WTC11 (cell line): ENCODE data around the gene FAM78B. TPM values are rescaled to one million over a fixed set of nuclear protein-coding genes. Genes with fewer than 3 reads are reported as not detected.
A peak's percentile ranks its signal among the peaks of the same experiment; 100 is the strongest.

Experiments used
- ATAC-seq: fragments of 200-7000 bp; cut with Tn5 transposase; 2 replicates; pipeline ENCODE4 v1.10.0; 2021; ENCODE audit warnings: mild to moderate bottlenecking, moderate library complexity
- CTCF ChIA-PET: fragments of 300-600 bp; sonication (Branson Sonifier 250); formaldehyde crosslinking; loops from one replicate; lab custom pipeline; 2021; ENCODE audit warnings: antibody characterized with exemption; lab: Charles Lee
- POLR2A ChIA-PET: fragments of 350-600 bp; sonication (Branson Sonifier 250); formaldehyde crosslinking; loops from one replicate; lab custom pipeline; 2021; ENCODE audit warnings: antibody characterized with exemption; lab: Charles Lee
- DNase-seq: peaks from one replicate; pipeline ENCODE4 v3.0.0; 2021; ENCODE audit warnings: low spot score
- H3K27ac Mint-ChIP-seq: 2 replicates; pipeline ENCODE4 v1.8.0; 2021; ENCODE audit warnings: mixed read lengths
- H3K27me3 Mint-ChIP-seq: 2 replicates; pipeline ENCODE4 v1.8.0; 2021; ENCODE audit warnings: low read depth, mild to moderate bottlenecking, moderate library complexity, mixed read lengths
- H3K36me3 Mint-ChIP-seq: 2 replicates; pipeline ENCODE4 v1.8.0; 2021; ENCODE audit warnings: mixed read lengths
- H3K4me1 Mint-ChIP-seq: 2 replicates; pipeline ENCODE4 v1.8.0; 2022; ENCODE audit warnings: mixed read lengths
- H3K4me3 Mint-ChIP-seq: 2 replicates; pipeline ENCODE4 v1.8.0; 2021; ENCODE audit warnings: mild to moderate bottlenecking, moderate library complexity, mixed read lengths
- H3K9me3 Mint-ChIP-seq: 2 replicates; pipeline ENCODE4 v1.8.0; 2021; ENCODE audit warnings: mixed read lengths
- CBFB ChIP-seq: sonication (generic); formaldehyde crosslinking; IDR thresholded peaks from 2 replicates; pipeline ENCODE4 v1.8.1; 2022; ENCODE audit warnings: mild to moderate bottlenecking, low read depth, missing genetic modification reagents
- KAT7 ChIP-seq: sonication (generic); formaldehyde crosslinking; IDR thresholded peaks from 2 replicates; pipeline ENCODE4 v1.8.1; 2023; ENCODE audit warnings: missing genetic modification reagents, mild to moderate bottlenecking, borderline replicate concordance
- NFATC4 ChIP-seq: fragments of 250-450 bp; sonication (Bioruptor Pico); IDR thresholded peaks from 2 replicates; pipeline ENCODE4 v1.9.0; 2021; ENCODE audit warnings: mild to moderate bottlenecking
- NFE2L1 ChIP-seq: sonication (generic); formaldehyde crosslinking; IDR thresholded peaks from 2 replicates; pipeline ENCODE4 v1.8.1; 2023; ENCODE audit warnings: missing genetic modification reagents
- SP1 ChIP-seq: sonication (generic); formaldehyde crosslinking; conservative IDR thresholded peaks from 2 replicates; pipeline ENCODE4 v1.8.1; 2022; ENCODE audit warnings: missing genetic modification reagents
- TP53 ChIP-seq: sonication (generic); formaldehyde crosslinking; IDR thresholded peaks from 2 replicates; pipeline ENCODE4 v1.8.1; 2023; ENCODE audit warnings: mild to moderate bottlenecking, missing genetic modification reagents
- ZNF219 ChIP-seq: sonication (generic); formaldehyde crosslinking; IDR thresholded peaks from 2 replicates; pipeline ENCODE4 v1.8.0; 2023; ENCODE audit warnings: missing genetic modification reagents, mild to moderate bottlenecking, borderline replicate concordance
- total RNA-seq: library from RNA; stranded (reverse); gene quantifications from 3 replicates; pipeline ENCODE4 v1.2.3, GENCODE V29; 2021
- TF ChIP-seq, protein P1 (sequence below): sonication (generic); formaldehyde crosslinking; IDR thresholded peaks from 2 replicates; pipeline ENCODE4 v1.8.1; 2022; ENCODE audit warnings: mild to moderate bottlenecking, missing genetic modification reagents, moderate library complexity, borderline replicate concordance
- TF ChIP-seq, protein P2 (sequence below): fragments of 200-600 bp; IDR thresholded peaks from 2 replicates; pipeline ENCODE4 v1.8.0; 2022; ENCODE audit warnings: antibody characterized with exemption
- TF ChIP-seq, protein P3 (sequence below): fragments of 250-450 bp; sonication (Bioruptor Pico); IDR thresholded peaks from 2 replicates; pipeline ENCODE4 v1.9.0; 2021; ENCODE audit warnings: mild to moderate bottlenecking
- TF ChIP-seq, protein P4 (sequence below): sonication (generic); formaldehyde crosslinking; IDR thresholded peaks from 2 replicates; pipeline ENCODE4 v1.8.1; 2023; ENCODE audit warnings: mild to moderate bottlenecking, missing genetic modification reagents, moderate library complexity
- TF ChIP-seq, protein P5 (sequence below): fragments of 250-450 bp; sonication (Bioruptor Pico); IDR thresholded peaks from 2 replicates; pipeline ENCODE4 v1.8.0; 2021; ENCODE audit warnings: mild to moderate bottlenecking
- TF ChIP-seq, protein P6 (sequence below): sonication (generic); formaldehyde crosslinking; IDR thresholded peaks from 2 replicates; pipeline ENCODE4 v1.8.1; 2023; ENCODE audit warnings: mild to moderate bottlenecking, missing genetic modification reagents

Gene FAM78B
- total RNA-seq, 1 experiment from 2014 or later, result 2.6 TPM

DNA sequence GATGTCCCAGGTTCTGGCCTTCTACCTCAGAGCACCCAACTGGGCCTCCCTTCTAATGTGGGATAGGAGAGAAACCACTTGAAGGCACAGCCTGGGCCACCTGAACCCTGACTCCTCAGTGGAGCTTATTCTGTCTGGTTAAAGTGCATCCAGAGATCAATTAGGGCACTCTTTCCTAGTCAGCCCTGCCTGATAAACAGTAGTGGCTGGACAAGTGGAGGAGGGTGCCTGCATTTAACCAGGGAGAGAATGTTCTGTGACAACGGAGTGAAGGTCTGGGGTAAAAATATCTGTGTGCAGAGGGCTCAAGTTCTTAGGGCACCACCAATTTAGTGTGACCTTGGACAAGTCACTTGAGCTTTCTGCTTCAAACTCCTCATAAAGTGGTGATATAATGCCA, 101.8 kb downstream of the FAM78B start:
- Mint-ChIP-seq H3K4me1 (peaks cover 17% of the 10 kb centered on the region), H3K36me3 (no peaks in the 10 kb centered on the region), H3K9me3 (no peaks in the 10 kb centered on the region), H3K27ac (no peak overlapping the region), H3K27me3 (no peaks in the 10 kb centered on the region), H3K4me3 (no peak overlapping the region)
- POLR2A ChIA-PET, result interaction anchor here (0.6 kb wide), 1 partner anchor 330 kb away, joined by 4 read pairs; no protein-coding TSS in a partner anchor
- DNase-seq, result no peak
- CTCF ChIA-PET, result no interaction called here
- TF ChIP-seq, protein P1, sequence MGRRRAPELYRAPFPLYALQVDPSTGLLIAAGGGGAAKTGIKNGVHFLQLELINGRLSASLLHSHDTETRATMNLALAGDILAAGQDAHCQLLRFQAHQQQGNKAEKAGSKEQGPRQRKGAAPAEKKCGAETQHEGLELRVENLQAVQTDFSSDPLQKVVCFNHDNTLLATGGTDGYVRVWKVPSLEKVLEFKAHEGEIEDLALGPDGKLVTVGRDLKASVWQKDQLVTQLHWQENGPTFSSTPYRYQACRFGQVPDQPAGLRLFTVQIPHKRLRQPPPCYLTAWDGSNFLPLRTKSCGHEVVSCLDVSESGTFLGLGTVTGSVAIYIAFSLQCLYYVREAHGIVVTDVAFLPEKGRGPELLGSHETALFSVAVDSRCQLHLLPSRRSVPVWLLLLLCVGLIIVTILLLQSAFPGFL (CRISPR knock-in tag), result no peak
- no peak for TF ChIP-seq CBFB
- no peak for ATAC-seq

DNA sequence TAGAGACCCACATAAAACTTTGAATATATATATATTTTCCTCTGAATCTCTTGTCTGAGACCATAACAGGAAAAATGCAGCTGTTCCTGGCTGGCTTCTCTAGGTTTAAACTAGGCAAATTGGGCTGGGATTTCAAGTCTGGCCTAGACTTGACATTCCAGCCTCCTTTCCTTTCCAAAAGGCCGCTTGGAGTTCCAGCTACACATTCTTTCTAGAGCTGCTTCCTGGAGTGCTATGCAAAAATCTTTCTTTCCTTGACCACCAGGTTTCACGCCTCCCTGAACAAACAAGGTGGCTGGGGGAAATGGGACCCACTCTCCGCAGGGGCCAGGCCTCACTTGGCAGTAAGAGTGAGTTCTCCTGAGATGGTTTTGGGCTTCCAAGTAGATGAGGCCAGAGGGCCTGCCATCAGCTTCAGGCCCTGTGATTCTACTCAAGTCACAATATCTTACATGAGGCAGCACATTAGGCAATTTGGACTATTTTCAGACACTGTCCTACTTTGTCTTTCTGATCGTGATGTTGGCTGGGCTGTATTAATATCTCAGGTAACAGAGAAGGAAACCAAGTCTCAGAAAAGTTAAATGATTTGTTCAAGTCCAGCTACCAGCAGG, 102.4 kb downstream of the FAM78B start:
- H3K27ac Mint-ChIP-seq, result no peak overlapping the region
- no peak overlapping the region for H3K4me3 Mint-ChIP-seq
- H3K27me3 Mint-ChIP-seq, result no peaks in the 10 kb centered on the region
- ChIA-PET POLR2A (no interaction called here), CTCF (interaction anchor here (0.6 to 1.1 kb wide), 2 partner anchors 101 to 356 kb away, joined by 3 read pairs; no protein-coding TSS in a partner anchor)
- DNase-seq (no peak), ATAC-seq (peak; percentile 41)
- no peaks in the 10 kb centered on the region for H3K36me3 Mint-ChIP-seq
- H3K9me3 Mint-ChIP-seq, result no peaks in the 10 kb centered on the region
- no peak for TF ChIP-seq ZNF219 (CRISPR knock-in tag)
- peaks cover 17% of the 10 kb centered on the region for H3K4me1 Mint-ChIP-seq

DNA sequence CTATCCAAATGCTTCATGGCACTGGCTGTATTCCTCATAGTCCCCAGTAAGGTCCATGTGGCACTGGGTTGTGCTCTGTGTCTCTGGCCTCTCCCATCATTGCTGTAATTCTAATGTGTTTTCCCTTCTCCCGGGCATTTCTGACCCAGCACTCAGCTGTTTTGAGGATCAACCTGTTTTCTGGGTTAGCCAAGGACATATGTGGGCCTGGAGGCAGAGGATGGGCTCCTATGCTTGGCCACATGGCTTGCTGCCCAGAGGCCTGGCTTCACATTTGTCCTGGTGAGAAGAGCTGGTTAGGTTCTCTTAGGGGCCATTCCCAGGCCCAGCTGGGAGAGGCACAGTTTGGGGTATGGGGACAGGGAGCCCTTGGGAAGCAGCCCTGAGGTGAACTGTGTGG, 103.1 kb downstream of the FAM78B start:
- TF ChIP-seq, protein P2, sequence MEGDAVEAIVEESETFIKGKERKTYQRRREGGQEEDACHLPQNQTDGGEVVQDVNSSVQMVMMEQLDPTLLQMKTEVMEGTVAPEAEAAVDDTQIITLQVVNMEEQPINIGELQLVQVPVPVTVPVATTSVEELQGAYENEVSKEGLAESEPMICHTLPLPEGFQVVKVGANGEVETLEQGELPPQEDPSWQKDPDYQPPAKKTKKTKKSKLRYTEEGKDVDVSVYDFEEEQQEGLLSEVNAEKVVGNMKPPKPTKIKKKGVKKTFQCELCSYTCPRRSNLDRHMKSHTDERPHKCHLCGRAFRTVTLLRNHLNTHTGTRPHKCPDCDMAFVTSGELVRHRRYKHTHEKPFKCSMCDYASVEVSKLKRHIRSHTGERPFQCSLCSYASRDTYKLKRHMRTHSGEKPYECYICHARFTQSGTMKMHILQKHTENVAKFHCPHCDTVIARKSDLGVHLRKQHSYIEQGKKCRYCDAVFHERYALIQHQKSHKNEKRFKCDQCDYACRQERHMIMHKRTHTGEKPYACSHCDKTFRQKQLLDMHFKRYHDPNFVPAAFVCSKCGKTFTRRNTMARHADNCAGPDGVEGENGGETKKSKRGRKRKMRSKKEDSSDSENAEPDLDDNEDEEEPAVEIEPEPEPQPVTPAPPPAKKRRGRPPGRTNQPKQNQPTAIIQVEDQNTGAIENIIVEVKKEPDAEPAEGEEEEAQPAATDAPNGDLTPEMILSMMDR, result no peak
- TF ChIP-seq, protein P3, sequence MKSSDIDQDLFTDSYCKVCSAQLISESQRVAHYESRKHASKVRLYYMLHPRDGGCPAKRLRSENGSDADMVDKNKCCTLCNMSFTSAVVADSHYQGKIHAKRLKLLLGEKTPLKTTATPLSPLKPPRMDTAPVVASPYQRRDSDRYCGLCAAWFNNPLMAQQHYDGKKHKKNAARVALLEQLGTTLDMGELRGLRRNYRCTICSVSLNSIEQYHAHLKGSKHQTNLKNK (CRISPR knock-in tag), result no peak
- TF ChIP-seq NFE2L1 (CRISPR knock-in tag), result no peak
- no peak for TF ChIP-seq SP1
- TF ChIP-seq TP53 (CRISPR knock-in tag), result no peak
- TF ChIP-seq, protein P4, sequence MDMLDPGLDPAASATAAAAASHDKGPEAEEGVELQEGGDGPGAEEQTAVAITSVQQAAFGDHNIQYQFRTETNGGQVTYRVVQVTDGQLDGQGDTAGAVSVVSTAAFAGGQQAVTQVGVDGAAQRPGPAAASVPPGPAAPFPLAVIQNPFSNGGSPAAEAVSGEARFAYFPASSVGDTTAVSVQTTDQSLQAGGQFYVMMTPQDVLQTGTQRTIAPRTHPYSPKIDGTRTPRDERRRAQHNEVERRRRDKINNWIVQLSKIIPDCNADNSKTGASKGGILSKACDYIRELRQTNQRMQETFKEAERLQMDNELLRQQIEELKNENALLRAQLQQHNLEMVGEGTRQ (CRISPR knock-in tag), result no peak
- TF ChIP-seq NFATC4, result no peak
- TF ChIP-seq, protein P5, sequence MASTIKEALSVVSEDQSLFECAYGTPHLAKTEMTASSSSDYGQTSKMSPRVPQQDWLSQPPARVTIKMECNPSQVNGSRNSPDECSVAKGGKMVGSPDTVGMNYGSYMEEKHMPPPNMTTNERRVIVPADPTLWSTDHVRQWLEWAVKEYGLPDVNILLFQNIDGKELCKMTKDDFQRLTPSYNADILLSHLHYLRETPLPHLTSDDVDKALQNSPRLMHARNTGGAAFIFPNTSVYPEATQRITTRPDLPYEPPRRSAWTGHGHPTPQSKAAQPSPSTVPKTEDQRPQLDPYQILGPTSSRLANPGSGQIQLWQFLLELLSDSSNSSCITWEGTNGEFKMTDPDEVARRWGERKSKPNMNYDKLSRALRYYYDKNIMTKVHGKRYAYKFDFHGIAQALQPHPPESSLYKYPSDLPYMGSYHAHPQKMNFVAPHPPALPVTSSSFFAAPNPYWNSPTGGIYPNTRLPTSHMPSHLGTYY (CRISPR knock-in tag), result no peak
- TF ChIP-seq, protein P6, sequence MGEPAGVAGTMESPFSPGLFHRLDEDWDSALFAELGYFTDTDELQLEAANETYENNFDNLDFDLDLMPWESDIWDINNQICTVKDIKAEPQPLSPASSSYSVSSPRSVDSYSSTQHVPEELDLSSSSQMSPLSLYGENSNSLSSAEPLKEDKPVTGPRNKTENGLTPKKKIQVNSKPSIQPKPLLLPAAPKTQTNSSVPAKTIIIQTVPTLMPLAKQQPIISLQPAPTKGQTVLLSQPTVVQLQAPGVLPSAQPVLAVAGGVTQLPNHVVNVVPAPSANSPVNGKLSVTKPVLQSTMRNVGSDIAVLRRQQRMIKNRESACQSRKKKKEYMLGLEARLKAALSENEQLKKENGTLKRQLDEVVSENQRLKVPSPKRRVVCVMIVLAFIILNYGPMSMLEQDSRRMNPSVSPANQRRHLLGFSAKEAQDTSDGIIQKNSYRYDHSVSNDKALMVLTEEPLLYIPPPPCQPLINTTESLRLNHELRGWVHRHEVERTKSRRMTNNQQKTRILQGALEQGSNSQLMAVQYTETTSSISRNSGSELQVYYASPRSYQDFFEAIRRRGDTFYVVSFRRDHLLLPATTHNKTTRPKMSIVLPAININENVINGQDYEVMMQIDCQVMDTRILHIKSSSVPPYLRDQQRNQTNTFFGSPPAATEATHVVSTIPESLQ, result no peak
- no peak for TF ChIP-seq KAT7
- Mint-ChIP-seq H3K4me3 (no peak overlapping the region), H3K27ac (no peak overlapping the region), H3K27me3 (no peaks in the 10 kb centered on the region), H3K9me3 (no peaks in the 10 kb centered on the region), H3K4me1 (peaks cover 17% of the 10 kb centered on the region), H3K36me3 (no peaks in the 10 kb centered on the region)
- DNase-seq (no peak), ATAC-seq (no peak)
- ChIA-PET POLR2A (no interaction called here), CTCF (interaction anchor here (0.6 to 1.1 kb wide), 2 partner anchors 101 to 355 kb away, joined by 3 read pairs; no protein-coding TSS in a partner anchor)
